Measurements from ENCODE around the gene HINT2.
A peak's percentile ranks its signal among the peaks of the same experiment; 100 is the strongest.

HINT2 gene

GRCh38 chr9:35845824-35846771 lies 31.3 kb upstream of the HINT2 start:
- TF ChIP-seq CTCF (conservative IDR thresholded peaks at IDR 0.05) = no peak
- peak overlapping the region; percentile 18; the same call in 1 of the 2 replicates for H3K27ac ChIP-seq

GRCh38 chr9:35844628-35845270 lies 29.9 kb upstream of the HINT2 start:
- peak overlapping the region; percentile 18 for H3K27ac ChIP-seq
- TF ChIP-seq CTCF (conservative IDR thresholded peaks at IDR 0.05) = no peak

GRCh38 chr9:35842795-35843194 lies 28.0 kb upstream of the HINT2 start:
- no peak for TF ChIP-seq CTCF (conservative IDR thresholded peaks at IDR 0.05)
- H3K27ac ChIP-seq = no peak overlapping the region

- no peak overlapping the region for H3K27ac ChIP-seq
- no peak for TF ChIP-seq CTCF (conservative IDR thresholded peaks at IDR 0.05)
Measured at GRCh38 chr9:35842020-35842745, 27.3 kb upstream of the HINT2 start.

GRCh38 chr9:35841645-35841900 lies 26.7 kb upstream of the HINT2 start:
- no peak for TF ChIP-seq CTCF (conservative IDR thresholded peaks at IDR 0.05)

GRCh38 chr9:35840881-35841644 lies 26.2 kb upstream of the HINT2 start:
- no peak for TF ChIP-seq CTCF (conservative IDR thresholded peaks at IDR 0.05)
- H3K27ac ChIP-seq = no peak overlapping the region

More at GRCh38 chr9:35841645-35841900, 26.7 kb upstream of the HINT2 start:
- no peak overlapping the region for H3K27ac ChIP-seq
